ENCODE measurements around the gene CD300C.

DNA sequence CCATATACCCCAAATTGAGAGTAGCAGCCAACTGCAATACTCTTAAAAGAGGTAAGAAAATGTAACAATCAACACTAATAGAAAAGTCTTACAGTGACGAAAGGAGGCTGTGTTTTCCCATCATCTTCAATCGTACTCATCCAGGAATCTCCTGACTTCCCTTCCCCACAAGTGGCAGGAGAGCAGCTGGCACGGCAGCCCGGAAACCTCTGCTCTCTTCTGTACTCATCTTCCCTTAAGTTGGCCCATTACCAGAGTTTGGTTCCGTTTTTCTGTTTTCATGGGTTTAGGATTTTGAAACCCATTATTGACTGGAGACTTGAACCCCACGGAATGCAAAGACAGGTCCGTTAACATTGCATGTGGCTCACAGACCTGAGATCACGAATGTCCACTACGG, 33.1 kb upstream of the CD300C start:
- TF ChIP-seq, protein P1, sequence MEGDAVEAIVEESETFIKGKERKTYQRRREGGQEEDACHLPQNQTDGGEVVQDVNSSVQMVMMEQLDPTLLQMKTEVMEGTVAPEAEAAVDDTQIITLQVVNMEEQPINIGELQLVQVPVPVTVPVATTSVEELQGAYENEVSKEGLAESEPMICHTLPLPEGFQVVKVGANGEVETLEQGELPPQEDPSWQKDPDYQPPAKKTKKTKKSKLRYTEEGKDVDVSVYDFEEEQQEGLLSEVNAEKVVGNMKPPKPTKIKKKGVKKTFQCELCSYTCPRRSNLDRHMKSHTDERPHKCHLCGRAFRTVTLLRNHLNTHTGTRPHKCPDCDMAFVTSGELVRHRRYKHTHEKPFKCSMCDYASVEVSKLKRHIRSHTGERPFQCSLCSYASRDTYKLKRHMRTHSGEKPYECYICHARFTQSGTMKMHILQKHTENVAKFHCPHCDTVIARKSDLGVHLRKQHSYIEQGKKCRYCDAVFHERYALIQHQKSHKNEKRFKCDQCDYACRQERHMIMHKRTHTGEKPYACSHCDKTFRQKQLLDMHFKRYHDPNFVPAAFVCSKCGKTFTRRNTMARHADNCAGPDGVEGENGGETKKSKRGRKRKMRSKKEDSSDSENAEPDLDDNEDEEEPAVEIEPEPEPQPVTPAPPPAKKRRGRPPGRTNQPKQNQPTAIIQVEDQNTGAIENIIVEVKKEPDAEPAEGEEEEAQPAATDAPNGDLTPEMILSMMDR (IDR thresholded peaks at IDR 0.05), result no peak
- TF ChIP-seq POLR2AphosphoS5 (IDR thresholded peaks at IDR 0.05), result no peak
- no peak for TF ChIP-seq EP300 (IDR thresholded peaks at IDR 0.05)
